ENCODE results near the gene INPP5E. TPM values are rescaled to one million over a fixed set of nuclear protein-coding genes. Genes with fewer than 3 reads are reported as not detected.

INPP5E gene, protein sequence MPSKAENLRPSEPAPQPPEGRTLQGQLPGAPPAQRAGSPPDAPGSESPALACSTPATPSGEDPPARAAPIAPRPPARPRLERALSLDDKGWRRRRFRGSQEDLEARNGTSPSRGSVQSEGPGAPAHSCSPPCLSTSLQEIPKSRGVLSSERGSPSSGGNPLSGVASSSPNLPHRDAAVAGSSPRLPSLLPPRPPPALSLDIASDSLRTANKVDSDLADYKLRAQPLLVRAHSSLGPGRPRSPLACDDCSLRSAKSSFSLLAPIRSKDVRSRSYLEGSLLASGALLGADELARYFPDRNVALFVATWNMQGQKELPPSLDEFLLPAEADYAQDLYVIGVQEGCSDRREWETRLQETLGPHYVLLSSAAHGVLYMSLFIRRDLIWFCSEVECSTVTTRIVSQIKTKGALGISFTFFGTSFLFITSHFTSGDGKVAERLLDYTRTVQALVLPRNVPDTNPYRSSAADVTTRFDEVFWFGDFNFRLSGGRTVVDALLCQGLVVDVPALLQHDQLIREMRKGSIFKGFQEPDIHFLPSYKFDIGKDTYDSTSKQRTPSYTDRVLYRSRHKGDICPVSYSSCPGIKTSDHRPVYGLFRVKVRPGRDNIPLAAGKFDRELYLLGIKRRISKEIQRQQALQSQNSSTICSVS
- 5.7 TPM for total RNA-seq

DNA sequence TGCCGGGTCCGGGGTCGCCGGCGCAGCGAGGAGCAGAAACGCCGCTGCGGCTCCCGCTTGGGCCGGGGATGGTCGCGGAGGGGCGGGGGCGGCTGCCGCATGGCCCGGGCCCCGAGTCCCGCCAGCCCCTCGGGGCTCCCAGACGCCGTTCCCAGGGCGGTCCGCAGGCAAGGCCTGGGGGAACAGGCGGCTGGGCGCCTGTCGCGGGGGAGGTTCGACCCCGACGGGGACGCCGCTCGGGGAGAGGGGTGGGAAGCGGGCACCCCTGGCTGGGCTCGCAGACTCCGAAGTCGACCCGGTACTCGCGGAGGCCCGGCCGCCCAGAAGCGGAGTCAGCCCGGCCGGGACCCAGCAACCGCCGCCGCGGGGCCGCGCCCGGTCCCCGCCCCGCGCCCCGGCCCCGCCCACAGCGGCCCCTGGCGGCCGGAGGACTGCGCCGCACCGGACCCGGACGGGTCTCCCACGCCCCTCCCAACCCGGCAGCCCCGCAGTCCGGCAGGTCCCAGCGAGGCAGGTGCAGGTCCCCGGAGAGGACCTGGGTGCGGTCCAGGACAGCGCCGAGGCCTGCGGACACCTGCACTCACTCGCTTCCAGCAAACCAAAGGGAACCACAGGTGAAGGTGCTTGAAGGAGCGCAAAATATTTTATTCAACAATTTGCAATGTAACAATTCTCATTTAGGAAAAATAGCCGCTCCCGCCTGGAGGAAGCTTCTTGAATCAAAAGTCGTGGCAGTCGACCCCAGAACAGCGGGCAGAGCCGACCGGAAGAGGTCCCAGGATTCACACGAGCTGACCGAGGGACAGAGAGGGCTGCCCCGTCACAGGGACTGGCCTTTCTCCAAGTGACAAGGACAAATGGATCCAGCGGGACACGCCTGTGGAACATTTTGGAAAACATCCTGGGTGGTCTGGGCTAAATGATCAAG is at the start of gene INPP5E:
INPP5E (minus strand) TSS at position 365 of the 928 bp plus-strand sequence. CDS start 426 bp downstream, outside the sequence.
- ATAC-seq = peak; percentile 84

DNA sequence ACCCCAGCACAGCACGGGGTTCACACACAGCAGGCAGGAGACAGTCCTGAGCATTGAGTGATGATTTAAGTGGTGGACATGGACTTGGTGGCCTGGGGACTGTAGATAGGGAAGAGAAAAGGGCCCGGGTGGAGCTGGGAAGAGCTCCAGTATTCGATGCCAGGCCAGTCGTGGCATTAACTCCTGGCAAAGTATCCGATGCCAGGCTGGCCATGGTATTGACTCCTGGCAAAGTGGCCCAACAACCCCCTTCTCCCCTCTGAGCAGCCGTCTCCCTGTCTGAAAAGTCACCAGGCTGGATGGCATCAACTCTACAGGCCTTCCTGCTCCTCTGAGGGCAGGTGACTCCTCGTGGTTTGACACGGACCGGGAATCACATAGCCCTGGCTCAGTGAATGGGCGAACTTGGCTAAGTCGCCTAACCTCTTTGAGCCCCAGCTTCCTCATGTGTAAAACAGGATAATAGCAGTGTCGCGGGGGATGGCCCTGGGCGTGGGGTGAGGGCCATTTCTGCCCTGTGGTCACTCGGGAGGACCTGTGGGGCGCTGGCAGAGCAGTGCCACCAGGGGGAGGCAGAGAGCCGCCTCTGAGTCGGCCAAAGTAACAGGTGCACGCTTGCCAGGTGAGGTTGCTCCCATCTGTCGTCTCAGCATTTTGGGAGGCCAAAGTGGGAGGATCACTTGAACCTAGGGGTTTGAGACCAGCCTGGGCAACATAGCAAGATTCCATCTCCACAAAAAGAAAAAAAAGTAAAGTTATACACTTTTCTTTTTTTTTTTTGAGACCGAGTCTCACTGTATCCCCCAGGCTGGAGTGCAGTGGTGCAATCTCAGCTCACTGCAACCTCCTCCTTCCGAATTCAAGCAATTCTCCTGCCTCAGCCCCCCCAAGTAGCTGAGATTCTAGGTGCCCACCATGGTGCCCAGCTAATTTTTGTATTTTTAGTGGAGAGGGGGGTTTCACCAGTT is 48.9 kb upstream of the INPP5E start:
- ATAC-seq = peak; percentile 42

DNA sequence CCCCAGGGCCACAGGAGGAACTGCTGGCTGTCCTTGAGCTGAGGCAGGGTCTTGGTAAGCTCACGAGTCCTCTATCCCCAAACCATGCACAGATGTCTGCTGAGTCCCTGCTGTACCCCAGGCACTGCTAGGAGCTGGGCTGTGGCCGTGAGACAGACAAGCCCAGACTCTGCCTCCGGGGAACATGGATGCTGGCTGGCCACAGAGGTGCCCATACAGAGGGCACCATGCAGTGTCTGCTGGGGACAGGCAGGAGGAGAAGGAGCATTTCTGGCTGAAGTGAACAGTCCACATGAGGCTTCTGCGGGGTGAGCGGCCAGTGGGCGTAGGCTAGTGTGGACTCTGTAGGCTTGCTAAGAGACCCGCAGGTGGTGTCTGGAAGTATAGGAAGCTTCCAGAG is 48.0 kb upstream of the INPP5E start:
- ATAC-seq = no peak

DNA sequence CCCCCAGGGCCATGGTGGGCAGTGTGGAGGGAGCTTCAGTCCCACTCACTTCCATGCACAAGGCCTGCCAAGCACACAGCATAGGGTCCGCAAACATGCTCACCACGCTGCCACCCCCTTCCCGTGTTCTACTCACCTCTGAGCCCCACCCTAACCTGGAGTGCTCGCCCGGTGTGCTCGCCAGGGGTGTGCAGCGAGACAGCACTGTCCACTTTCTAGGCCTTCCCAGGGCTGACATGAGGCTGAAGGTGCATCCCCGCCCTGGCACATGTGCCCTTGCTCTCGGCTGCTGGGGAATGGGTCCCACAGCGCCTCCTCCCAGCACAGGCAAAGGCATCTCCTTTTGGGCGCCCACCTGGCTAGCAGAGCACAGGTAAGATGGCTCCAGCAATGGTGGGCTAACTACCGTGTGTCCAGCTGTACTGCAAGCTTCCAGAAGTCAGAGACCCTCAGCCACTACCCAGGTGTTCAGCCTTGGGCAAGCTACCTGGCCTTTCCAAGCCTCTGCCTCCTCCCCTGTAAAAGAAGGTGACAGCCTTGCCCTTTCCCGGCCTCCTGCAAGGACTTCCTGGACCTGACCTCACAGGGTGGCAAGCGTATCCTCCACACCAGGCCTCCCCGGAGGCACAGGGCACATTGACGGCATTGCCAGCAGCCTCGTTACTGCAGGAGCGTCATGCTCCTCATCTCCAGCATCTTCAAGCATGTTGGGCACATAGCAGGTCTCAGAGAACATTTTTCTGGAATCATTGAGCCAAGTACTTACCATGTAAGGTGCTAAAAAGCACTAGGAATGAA is 47.4 kb upstream of the INPP5E start:
- ATAC-seq = no peak

DNA sequence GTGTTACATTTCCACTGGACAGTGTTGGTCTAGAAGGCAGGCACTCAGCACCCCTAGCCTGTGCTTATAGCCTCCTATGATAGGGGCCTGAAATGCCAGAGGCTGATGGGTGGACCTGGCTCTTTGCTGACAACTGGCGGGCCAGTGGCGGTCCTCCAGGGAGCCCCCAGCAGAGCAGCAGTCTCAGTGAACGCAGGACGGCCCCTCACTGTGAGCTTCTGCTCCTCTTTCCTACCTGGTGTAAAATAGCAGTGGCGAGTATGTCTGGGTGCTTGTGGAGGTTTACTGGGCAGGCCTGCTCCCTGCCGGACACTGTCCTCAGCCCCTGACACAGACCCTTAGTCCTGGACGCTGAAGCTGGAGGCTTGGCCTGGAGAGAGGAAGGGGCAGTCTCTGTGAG is 46.5 kb upstream of the INPP5E start:
- no peak for ATAC-seq

DNA sequence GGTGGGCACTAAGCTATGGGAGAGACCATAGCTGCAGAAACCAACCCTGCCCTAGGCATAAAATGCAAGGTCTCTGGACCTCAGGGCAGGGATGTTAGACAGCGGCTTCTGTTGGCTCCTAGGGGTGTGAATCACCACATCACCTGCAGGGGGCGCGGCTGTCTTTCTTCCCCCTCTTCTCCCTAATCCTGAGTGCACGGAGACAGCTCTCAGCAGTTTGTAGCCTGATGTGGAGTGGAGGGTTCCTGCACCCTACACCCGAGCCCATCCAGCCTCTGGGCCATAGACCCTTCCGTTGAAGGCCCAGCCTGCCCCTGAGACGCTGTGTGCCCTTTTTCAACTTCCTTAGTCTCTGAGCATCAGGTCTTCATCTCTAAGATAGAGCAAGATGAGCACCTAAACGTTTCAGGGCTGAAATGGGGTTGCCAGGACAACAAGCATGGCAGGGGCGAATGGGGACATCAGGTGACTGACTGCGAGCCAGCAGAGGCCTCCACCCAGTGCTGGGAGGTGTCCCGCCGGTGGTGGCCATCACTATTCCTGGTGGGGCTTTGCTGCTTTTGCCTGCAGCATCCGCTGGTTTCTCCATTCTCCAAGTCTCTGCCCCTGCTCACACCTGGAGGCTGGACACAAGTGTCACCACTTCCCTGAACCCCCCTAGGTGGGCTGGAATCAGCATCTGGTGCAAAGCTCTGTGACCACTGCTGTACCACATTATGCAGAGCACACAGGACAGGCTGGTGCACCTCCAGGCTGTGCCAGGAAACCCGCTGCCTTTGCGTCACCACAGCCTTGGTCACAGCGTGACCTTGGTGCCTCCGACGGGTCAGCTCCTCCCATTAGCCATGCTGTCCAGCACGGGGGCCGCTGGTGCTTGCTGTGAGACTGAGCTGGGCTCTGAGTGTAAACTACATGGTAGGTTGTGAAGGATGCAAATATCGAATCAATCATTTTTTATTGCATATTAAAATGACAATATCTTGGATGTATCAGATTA is 45.7 kb upstream of the INPP5E start:
- peak; percentile 10 for ATAC-seq

DNA sequence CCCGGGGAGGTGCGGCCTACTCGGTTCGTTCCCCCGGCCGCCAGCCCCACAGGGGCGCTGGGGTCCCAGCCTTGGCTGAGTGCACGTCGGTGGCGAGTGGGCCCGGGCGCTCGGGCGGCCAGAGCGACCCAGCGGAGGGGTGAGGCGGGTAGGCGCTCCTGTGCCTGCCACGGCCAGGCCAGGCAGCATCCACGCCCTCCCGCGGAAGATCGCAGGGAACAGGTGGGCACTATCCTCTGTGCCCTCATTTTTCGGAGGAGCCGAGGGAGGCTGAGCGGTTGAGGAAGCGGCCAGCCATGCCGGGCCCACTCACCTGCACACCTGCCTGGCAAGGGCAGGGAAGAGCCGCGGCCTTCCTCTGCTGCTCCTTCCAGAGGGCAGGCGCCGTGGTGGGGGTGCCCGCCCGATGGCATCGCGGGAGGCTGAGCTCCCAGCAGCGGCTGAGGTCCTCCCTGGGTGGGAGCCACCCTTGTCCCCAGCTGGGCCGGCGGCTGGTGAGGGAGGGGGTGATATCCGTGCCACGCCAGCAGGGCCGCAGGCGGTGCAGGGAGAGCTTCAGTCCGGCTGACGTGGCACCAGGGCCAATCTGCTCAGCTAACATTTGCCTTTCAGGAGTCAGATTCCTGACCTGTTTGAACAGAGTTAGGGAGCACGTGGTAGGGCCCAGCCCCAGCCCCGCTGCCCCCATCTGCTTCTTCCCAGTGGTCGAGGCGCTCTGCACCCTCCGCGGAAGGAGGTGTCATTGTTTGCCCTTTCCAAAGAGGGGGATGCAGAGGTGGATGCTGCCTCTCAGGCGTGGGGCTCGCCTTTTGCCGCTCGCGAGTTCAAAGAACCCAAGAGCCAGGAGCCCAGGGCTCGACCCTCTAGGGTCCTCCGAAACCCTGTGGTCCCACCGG is 44.8 kb upstream of the INPP5E start:
- peak; percentile 6 for ATAC-seq

DNA sequence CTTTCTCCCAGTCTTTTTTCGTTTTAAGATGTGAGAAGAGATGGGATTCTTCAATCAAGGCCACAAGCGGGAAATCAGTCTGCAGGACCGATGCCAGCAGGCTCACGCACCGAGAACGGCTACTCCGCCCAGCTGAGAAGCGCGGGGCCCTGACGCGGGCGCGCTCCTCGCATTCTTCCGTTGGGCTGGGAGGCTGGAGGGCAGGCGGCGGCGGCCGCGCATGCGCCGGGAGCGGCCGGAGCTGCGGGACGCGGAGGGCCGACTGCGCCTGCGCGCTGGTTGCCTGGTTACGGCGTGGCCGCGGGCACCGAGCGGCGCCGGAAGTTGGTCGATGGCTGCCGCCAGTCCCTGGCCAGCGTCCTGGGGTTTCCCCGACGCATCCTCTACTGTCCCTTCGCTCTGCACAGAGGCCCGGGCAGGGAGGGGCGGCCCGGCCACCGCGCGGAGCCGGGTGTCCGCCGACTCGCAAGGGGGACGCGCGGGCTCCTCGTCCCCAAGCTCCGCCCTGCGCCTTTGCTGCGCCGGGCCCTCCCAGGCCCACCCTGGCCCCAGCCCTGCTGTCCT is 44.0 kb upstream of the INPP5E start:
- peak; percentile 59 for ATAC-seq

DNA sequence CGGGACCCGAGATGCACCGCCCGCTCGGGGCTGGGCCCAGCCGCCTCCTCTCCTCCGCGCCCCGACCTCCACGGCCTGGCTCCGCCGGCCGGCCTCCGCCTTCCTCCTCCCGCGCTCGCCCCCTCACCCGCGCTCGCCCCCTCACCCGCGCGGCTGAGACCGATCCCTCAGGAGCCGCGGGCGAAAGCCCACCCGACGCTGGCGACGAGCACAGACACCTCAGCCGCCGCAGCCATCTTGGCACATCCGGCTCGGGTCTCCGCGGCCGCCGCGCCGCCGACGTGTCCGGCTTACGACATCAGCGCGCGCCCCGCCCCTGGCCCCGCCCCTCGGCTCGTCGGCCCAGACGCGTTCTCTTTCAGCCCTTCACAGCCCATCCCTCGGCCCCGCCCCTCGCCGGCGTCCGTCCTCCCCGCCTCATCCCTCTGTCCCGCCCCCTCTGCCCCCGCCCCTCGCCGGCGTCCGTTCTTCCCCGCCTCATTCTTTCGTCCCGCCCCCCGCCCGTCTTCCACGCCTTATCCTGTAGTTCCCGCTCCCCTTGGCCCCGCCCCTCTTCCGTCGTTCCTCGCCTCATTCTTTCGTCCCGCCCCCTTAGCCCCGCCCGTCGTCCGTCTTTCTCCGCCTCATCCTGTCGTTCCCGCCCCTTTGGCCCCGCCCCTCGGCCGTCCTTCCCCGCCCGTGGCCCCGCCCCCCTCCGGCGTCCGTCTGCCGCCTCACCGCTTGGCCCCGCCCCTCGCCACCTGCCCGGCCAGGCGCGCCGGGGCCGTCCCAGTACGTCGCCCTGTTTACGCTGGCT is 43.3 kb upstream of the INPP5E start, which contains the start of gene SEC16A:
SEC16A (minus strand) TSS at position 248 of the 796 bp plus-strand sequence. CDS start 5,425 bp downstream, outside the sequence.
- ATAC-seq = peak; percentile 84

DNA sequence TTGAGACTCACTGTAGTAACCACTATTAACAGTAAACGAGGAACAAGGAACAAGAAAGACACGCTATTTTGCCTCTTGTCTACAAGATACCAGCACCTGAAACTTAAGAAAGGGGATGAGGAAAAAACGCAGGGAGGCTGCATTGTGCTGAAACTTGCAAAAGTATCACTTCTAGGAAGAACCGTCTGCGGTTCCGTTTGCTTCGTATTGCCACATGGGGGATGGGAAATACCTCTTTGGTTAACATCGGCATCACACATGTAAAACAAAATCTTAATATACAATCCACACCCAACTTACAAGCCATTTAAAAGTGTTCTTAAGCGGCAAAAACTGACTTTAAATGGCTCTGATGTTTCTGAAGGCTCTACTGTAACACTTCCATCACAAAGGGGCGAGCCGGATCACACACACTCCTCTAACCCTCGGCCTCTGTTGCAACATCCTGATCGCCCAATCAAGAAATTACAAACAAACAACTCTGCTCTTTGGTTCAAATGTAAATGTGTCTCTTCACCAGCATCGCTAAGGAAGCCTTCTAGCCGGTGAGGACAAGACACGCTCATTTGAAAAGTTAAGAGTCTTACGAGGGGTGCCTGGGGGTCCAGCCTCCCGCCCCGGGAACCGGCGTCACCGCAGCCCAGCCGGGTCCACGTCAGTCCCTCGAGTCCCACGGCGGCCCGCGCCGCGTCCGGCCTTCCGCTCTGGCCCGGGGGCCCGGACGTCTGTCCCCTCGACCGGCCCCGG is 42.6 kb upstream of the INPP5E start:
- ATAC-seq = no peak

DNA sequence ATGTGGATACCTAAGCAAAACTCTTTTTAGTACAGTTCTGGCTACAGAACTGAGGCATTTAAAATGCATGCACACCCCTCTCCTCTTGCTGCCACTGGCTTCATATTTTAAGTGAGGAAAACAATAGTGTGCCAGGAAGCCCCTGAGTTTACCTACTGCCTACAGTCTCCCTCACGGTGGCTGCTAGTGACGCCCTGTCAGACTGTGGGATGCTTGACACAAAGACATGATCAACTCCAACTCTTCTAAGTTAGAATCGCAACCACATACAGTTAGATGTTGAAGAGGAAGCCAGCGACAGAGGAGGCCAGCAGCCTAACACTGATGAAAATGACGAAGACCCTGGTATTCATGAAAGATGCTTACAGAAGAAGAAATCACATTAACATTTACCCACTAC is 41.9 kb upstream of the INPP5E start:
- no peak for ATAC-seq

DNA sequence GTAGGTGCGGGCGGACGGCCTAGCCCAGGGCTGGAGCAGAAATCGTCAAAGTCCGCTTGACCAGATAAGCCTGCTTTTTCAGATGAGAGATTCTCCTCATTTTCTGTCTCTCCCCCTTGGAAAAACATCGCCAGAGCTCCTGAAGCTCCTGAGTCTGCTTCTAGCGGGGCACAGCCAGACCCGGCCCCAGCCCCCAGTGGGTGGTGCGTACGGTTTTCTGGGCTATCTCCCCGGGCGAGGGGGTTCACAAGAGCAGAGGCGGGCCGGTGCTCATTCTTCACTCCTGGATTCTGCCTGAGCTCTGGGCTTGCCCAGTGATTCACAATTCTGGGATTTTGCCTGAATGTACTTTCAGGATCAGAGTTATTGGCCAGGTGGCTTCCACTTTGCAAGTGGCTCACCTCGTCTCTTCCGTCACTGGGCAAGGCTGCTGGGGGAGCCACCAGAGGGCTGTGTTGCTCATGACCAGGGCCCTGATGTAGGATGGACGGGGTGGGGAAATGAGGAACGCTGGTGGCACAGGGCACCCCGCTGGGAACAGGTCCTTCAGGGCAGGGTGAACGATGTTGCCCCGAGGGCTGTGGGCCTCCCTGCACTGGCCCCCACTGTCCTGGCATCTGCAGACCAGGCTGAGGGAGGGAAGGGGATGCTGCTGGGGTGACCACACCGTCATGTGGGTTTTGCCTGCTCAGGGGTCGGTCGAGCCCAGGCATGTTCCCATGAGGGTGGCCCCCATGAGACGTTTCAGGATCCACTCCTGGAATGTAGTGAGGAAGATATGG is 36.9 kb upstream of the INPP5E start:
- ATAC-seq = no peak

DNA sequence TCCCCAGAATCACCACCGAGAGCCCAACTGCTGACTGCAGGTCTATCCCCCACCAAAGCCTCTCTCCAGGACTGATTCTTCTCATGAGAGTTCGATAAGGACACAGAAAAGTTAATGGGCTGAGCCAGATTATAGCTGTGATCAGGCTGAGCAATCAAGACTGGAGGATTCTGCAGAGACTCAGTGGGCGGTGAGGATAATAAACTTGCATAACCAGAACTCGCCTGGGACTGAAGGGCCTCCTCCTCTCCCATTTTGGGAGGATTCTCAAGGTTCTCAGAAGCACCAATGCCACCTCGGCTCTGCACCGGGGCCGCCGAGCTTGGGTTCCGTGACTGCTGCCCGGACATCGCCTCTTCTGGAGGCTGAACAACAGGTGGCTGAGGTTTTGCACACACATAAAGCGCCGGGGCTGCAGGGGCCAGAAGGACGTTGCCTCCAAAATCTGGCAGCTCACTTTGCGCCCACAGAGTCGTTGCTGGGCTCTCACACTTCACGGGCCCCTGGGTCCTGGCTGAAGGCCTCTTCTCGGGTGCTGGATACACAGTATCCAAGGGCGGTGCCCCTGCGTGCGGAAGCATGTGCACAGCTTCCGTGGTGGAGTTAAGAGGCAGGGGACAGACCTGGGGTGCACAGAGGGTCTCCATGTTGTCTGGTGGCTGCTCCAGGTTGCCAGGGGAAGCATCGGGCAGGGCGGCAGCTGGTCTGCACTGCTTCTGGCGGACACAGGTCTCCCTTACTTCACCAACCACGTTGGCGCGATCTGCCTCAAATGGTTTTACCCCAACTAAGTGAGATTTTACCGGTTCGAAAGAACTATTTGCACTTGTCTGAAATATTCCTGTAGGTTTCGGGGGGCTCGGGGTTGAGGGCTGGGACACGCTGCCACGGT is 35.6 kb upstream of the INPP5E start:
- ATAC-seq = no peak

DNA sequence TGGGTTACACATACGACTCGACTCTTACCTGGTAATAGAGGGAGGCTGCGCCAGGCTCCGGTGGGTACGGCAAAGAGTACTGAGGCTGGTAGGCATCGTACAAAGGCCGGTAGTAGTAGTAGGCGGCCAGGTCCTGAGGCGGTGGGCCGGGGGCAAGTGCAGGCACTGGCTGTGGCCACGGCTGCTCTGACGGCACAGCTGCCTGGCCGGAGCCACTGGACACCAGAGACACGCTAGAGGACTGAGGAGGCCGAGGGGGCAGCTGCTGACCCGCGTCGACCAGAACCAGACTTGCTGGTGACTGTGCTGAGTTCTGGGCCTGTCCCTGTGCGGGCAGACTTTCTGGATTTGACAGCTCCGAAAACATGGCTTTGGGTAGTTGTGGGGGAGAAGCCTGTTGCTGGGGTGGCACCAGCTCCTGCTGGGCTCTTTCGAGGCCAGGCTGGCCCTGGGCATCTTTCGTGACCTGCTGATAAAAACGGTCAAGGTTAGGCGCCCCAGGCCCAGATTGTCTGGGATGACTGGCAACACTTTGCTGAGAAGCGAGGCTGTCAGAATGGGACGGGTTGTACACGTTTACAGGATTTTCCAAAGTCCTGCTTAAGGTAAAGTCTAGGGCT is 34.5 kb upstream of the INPP5E start:
- no peak for ATAC-seq

Data from esophagus mucosa (tissue), 1 donor.